Lung (tissue), 12 donors: ENCODE measurements around the gene ZNF827. TPM values are rescaled to one million over a fixed set of nuclear protein-coding genes. Genes with fewer than 3 reads are reported as not detected.
A peak's percentile ranks its signal among the peaks of the same experiment; 100 is the strongest.

Experiments used
- ATAC-seq: fragments of 200-7000 bp; cut with Tn5 transposase; one replicate; pipeline ENCODE4 v1.9.1; 2020; ENCODE audit warnings: moderate number of reproducible peaks; ENCODE audit not compliant: insufficient read depth, low FRiP score
- DNase-seq, 3 donors: peaks; one replicate each; pipeline ENCODE4 v3.0.0-alpha.2; 2013 to 2017
- H3K27ac ChIP-seq, 2 donors: one replicate each; pipeline ENCODE4 v1.5.1; 2013; ENCODE audit warnings: mild to moderate bottlenecking in 2 of 2, moderate library complexity in 2 of 2, control low read depth in 1 of 2, inconsistent platforms in 1 of 2, low read depth in 1 of 2, low read length in 1 of 2
- H3K27me3 ChIP-seq, 3 donors: one replicate each; pipeline ENCODE4 v1.5.1; 2013; ENCODE audit warnings: low read length in 2 of 3; ENCODE audit not compliant: control insufficient read depth in 3 of 3, insufficient read depth in 3 of 3
- H3K36me3 ChIP-seq, 4 donors: one replicate each; pipeline ENCODE4 v1.5.1; 2013; ENCODE audit warnings: low read length in 4 of 4, mild to moderate bottlenecking in 1 of 4, moderate library complexity in 1 of 4; ENCODE audit not compliant: control insufficient read depth in 4 of 4, insufficient read depth in 4 of 4
- H3K4me1 ChIP-seq, 5 donors: one replicate each; pipeline ENCODE4 v1.5.1; 2013; ENCODE audit warnings: low read length in 5 of 5, mild to moderate bottlenecking in 2 of 5, moderate library complexity in 1 of 5; ENCODE audit not compliant: control insufficient read depth in 5 of 5, insufficient read depth in 5 of 5
- H3K4me3 ChIP-seq: one replicate; pipeline ENCODE4 v1.5.1; 2013; ENCODE audit warnings: mild to moderate bottlenecking, control low read depth, moderate library complexity
- H3K9ac ChIP-seq, 2 donors: one replicate each; pipeline ENCODE4 v1.5.1; 2013; ENCODE audit warnings: low read length in 2 of 2, control low read depth in 1 of 2; ENCODE audit not compliant: insufficient read depth in 1 of 2
- H3K9me3 ChIP-seq, 4 donors: one replicate each; pipeline ENCODE4 v1.5.1; 2013; ENCODE audit warnings: low read length in 3 of 4, mild to moderate bottlenecking in 1 of 4, moderate library complexity in 1 of 4; ENCODE audit not compliant: control insufficient read depth in 4 of 4, insufficient read depth in 3 of 4
- WGBS, 2 donors: extraction: QIAGEN DNeasy Blood & Tissue Kit; methylation state at CpG; one replicate each; pipeline ENCODE4 v1.1.7; 2013; 5-methylcytosine and 5-hydroxymethylcytosine counted together
- polyA plus RNA-seq, 2 donors: library from polyadenylated mRNA; stranded (reverse); fragments of 200-250 nt; gene quantifications; one replicate each; pipeline ENCODE4 v1.2.1, GENCODE V29; 2013
- total RNA-seq, 2 donors: library from RNA; depleted of rRNA in 1 of 2; stranded (reverse); fragments of >200 nt in 1 of 2; gene quantifications; one replicate each; pipeline ENCODE4 v1.2.1, GENCODE V29; 2014 to 2021
- TF ChIP-seq, protein P1 (sequence below): IDR thresholded peaks from 2 replicates; pipeline ENCODE4 v1.5.1; 2012; ENCODE audit warnings: mild to moderate bottlenecking; ENCODE audit errors: control extremely low read depth, extremely low read depth
- donor health status: control.
- donor health status: control.
- donor health status: Bipolar disorder and iron deficiency.
- donor health status: healthy.
- donor health status: DM: yes; HTN: yes; CAD: no.

ZNF827 gene
- total and polyA plus RNA-seq, 4 donors, result 2.7 to 27.4 (median 8.2) TPM

DNA sequence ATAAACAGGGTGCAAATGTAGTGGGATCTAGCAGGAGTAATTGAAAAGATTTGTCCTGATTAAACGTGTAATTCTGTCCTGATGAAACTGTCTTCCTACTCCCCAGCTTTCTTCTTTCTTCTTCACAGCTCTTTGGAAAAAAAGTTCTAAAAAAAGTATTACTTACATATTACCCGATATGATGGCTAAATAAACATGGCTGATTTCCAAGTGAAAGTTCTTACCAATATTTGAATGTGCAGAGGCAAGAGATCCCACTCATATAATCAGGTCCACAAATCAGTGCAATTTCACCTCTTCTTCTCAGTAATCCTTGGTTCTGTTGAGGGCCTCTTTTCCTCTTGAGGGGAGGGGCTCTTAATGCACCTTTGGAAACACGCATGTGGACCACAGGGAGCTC is 78.7 kb downstream of the ZNF827 start:
- H3K4me3 ChIP-seq, result no peak overlapping the region
- peaks cover 3 to 34% (median 18%) of the 10 kb centered on the region in 5 donors for H3K4me1 ChIP-seq
- peak in 2 of 3 donors; percentile 54 to 79 for DNase-seq
- no peaks in the 10 kb centered on the region for H3K36me3 ChIP-seq
- H3K9ac ChIP-seq, result no peak overlapping the region
- no peaks in the 10 kb centered on the region for H3K27me3 ChIP-seq
- TF ChIP-seq, protein P1, sequence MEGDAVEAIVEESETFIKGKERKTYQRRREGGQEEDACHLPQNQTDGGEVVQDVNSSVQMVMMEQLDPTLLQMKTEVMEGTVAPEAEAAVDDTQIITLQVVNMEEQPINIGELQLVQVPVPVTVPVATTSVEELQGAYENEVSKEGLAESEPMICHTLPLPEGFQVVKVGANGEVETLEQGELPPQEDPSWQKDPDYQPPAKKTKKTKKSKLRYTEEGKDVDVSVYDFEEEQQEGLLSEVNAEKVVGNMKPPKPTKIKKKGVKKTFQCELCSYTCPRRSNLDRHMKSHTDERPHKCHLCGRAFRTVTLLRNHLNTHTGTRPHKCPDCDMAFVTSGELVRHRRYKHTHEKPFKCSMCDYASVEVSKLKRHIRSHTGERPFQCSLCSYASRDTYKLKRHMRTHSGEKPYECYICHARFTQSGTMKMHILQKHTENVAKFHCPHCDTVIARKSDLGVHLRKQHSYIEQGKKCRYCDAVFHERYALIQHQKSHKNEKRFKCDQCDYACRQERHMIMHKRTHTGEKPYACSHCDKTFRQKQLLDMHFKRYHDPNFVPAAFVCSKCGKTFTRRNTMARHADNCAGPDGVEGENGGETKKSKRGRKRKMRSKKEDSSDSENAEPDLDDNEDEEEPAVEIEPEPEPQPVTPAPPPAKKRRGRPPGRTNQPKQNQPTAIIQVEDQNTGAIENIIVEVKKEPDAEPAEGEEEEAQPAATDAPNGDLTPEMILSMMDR, result no peak
- WGBS, 2 donors, result 50 to 63% methylated on average over 3 of the region's 3 CpGs
- H3K9me3 ChIP-seq, result no peaks in the 10 kb centered on the region
- no peak overlapping the region for H3K27ac ChIP-seq
- ATAC-seq, result no peak

DNA sequence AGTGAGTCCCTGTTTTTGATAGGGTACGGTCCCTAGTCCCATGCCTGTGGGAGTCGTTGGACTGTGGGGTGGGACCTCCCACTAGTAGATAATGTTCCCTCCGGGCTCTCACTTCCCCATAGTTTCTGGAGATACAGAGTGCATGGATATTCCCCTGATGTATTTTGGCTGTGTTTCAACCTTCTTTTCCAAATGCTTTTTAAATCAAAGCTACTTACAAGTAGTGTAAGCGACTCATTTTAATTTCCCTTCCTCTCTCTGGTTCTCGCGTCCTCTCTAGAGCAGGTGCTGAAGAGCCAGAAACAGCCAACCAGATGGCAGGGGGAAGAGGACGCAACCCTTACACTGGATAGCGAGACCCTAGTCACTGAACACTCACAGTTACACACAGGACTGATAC is 79.2 kb downstream of the ZNF827 start:
- no peak overlapping the region for H3K9ac ChIP-seq
- DNase-seq (peak; percentile 23 to 76 (median 58)), ATAC-seq (no peak)
- TF ChIP-seq, protein P1, result no peak
- H3K36me3 ChIP-seq, result no peaks in the 10 kb centered on the region
- WGBS, 2 donors, result 82 to 88% methylated on average over 8 of the region's 8 CpGs
- peaks cover 3 to 34% (median 18%) of the 10 kb centered on the region in 5 donors for H3K4me1 ChIP-seq
- no peaks in the 10 kb centered on the region for H3K27me3 ChIP-seq
- H3K4me3 ChIP-seq, result no peak overlapping the region
- H3K27ac ChIP-seq, result no peak overlapping the region
- no peaks in the 10 kb centered on the region for H3K9me3 ChIP-seq

- no peaks in the 10 kb centered on the region for H3K9me3 ChIP-seq
- H3K27ac ChIP-seq, result no peak overlapping the region
- TF ChIP-seq, protein P1, result no peak
- ATAC-seq, result no peak
- peaks cover 0 to 45% (median 12%) of the 10 kb centered on the region in 5 donors for H3K4me1 ChIP-seq
- H3K27me3 ChIP-seq, result no peaks in the 10 kb centered on the region
- H3K4me3 ChIP-seq, result no peak overlapping the region
- no peak overlapping the region for H3K9ac ChIP-seq
- peaks cover 0 to 2% (median 0%) of the 10 kb centered on the region in 4 donors for H3K36me3 ChIP-seq
- peak in 2 of 3 donors; percentile 45 to 78 for DNase-seq
- 30 to 72% methylated on average over 3 of the region's 3 CpGs for WGBS, 2 donors
These were observed 86.3 kb downstream of the ZNF827 start for GRCh38 chr4:145852256-145852839.
